GM12891 (cell line): Measurements from ENCODE around the gene ASB3.

Source experiments
- POLR2A ChIP-seq: IDR thresholded peaks from 2 replicates; pipeline ENCODE4 v1.6.1; 2011; ENCODE audit warnings: low read depth, low read length, control low read depth
- POLR2AphosphoS5 ChIP-seq: IDR thresholded peaks from 2 replicates; pipeline ENCODE4 v1.6.1; 2011; ENCODE audit warnings: low read depth, low read length, control low read depth
- POU2F2 ChIP-seq: IDR thresholded peaks from 2 replicates; pipeline ENCODE4 v1.6.1; 2011; ENCODE audit warnings: low read depth, mild to moderate bottlenecking, control low read depth, low read length, moderate library complexity
- SPI1 ChIP-seq: IDR thresholded peaks from 2 replicates; pipeline ENCODE4 v1.6.1; 2011; ENCODE audit warnings: low read depth, low read length, control low read depth
- TAF1 ChIP-seq: IDR thresholded peaks from 2 replicates; pipeline ENCODE4 v1.6.1; 2011; ENCODE audit warnings: low read depth, low read length, control low read depth

- TF ChIP-seq POU2F2: no peak
- TF ChIP-seq POLR2A: no peak
- TF ChIP-seq POLR2AphosphoS5: no peak
- TF ChIP-seq TAF1: no peak
- TF ChIP-seq SPI1: no peak
These were observed 8.1 kb downstream of the ASB3 start for GRCh38 chr2:53778536-53779162.
